ENCODE data around the gene LSS. TPM values are rescaled to one million over a fixed set of nuclear protein-coding genes. Genes with fewer than 3 reads are reported as not detected.

The LSS gene
- total and polyA plus RNA-seq, 2 experiments from 2014 or later, result 55.0 to 237 TPM

- H3K27me3 ChIP-seq (ENCODE audit: insufficient read depth), result no peaks in the 10 kb centered on the region
- H3K27me3 Mint-ChIP-seq (ENCODE audit: insufficient read depth, low read depth, poor library complexity), result peaks cover 2% of the 10 kb centered on the region
- peaks cover 4% of the 10 kb centered on the region; the same call in 1 of the 2 replicates for H3F3A ChIP-seq (replicated peaks; ENCODE audit: low read depth)
- H3K4me1 ChIP-seq (ENCODE audit: insufficient read depth), result no peaks in the 10 kb centered on the region
- no peak overlapping the region for H3K4me3 Mint-ChIP-seq
- H3K9me3 Mint-ChIP-seq, result no peaks in the 10 kb centered on the region; the same call in 2 of the 3 replicates
- H3K27ac ChIP-seq (ENCODE audit: low read depth), result 0 out of 2 replicates have a peak overlapping the region, but pooled peaks have one; percentile 26
- H3K4me2 ChIP-seq, result no peak overlapping the region
- no peaks in the 10 kb centered on the region for H3K9me2 ChIP-seq (ENCODE audit: insufficient read depth)
- DNase-seq (ENCODE audit: low spot score) (peak; percentile 21), ATAC-seq (no peak)
- no peak overlapping the region; the same call in 1 of the 2 replicates for H3K27ac Mint-ChIP-seq
- H3K4me1 Mint-ChIP-seq, result no peaks in the 10 kb centered on the region
- peaks cover 90% of the 10 kb centered on the region for H3K36me3 Mint-ChIP-seq (ENCODE audit: low read depth)
- TF ChIP-seq NANOG (IDR thresholded peaks at IDR 0.05; ENCODE audit: borderline replicate concordance), result no peak
- no peak for TF ChIP-seq CREB1 (CRISPR knock-in tag; IDR thresholded peaks at IDR 0.05; ENCODE audit: low read depth)
- TF ChIP-seq STAT1 (IDR thresholded peaks at IDR 0.05; ENCODE audit: unreplicated experiment), result no peak
- peaks cover 53% of the 10 kb centered on the region for H3K36me3 ChIP-seq (ENCODE audit: insufficient read depth)
- H2AFZ ChIP-seq, result no peak overlapping the region
- H4K20me1 ChIP-seq (replicated peaks; ENCODE audit: insufficient read depth), result peaks cover 1% of the 10 kb centered on the region
- H3K79me2 ChIP-seq (replicated peaks; ENCODE audit: insufficient read depth), result no peaks in the 10 kb centered on the region
- H3K4me3 ChIP-seq, result no peak overlapping the region
Observed at GRCh38 chr21:46253610-46254124, 25.1 kb upstream of the LSS start.

- no peaks in the 10 kb centered on the region for H3K27me3 ChIP-seq (ENCODE audit: insufficient read depth)
- no peaks in the 10 kb centered on the region for H3K9me2 ChIP-seq (ENCODE audit: insufficient read depth)
- ATAC-seq, result no peak
- H3K36me3 Mint-ChIP-seq (ENCODE audit: low read depth), result peaks cover 90% of the 10 kb centered on the region
- peaks cover 5% of the 10 kb centered on the region for H4K20me1 ChIP-seq (replicated peaks; ENCODE audit: insufficient read depth)
- peaks cover 2% of the 10 kb centered on the region for H3K27me3 Mint-ChIP-seq (ENCODE audit: insufficient read depth, low read depth, poor library complexity)
- H3F3A ChIP-seq (replicated peaks; ENCODE audit: low read depth), result peaks cover 4% of the 10 kb centered on the region; the same call in 1 of the 2 replicates
- H3K4me1 ChIP-seq (ENCODE audit: insufficient read depth), result no peaks in the 10 kb centered on the region
- no peak overlapping the region for H3K4me3 Mint-ChIP-seq
- H3K4me1 Mint-ChIP-seq, result no peaks in the 10 kb centered on the region
- no peaks in the 10 kb centered on the region; the same call in 2 of the 3 replicates for H3K9me3 Mint-ChIP-seq
- H3K27ac Mint-ChIP-seq, result no peak overlapping the region
- no peak overlapping the region for H3K27ac ChIP-seq (ENCODE audit: low read depth)
- no peak for DNase-seq (ENCODE audit: low spot score)
- H3K4me3 ChIP-seq, result no peak overlapping the region
- no peak overlapping the region for H3K4me2 ChIP-seq
- H2AFZ ChIP-seq, result no peak overlapping the region
- no peaks in the 10 kb centered on the region for H3K79me2 ChIP-seq (replicated peaks; ENCODE audit: insufficient read depth)
- peaks cover 45% of the 10 kb centered on the region for H3K36me3 ChIP-seq (ENCODE audit: insufficient read depth)
- TF ChIP-seq ZNF331 (CRISPR knock-in tag; IDR thresholded peaks at IDR 0.05; ENCODE audit: low read depth) (no peak), REST (IDR thresholded peaks at IDR 0.05; ENCODE audit: unreplicated experiment) (no peak), CTCF (conservative IDR thresholded peaks at IDR 0.05; ENCODE audit: low read depth in 2 of 2) (no peak), JUNB (IDR thresholded peaks at IDR 0.05; ENCODE audit: unreplicated experiment) (no peak), EZH2 (IDR thresholded peaks at IDR 0.05; ENCODE audit: low read depth, unreplicated experiment) (no peak), STAT1 (IDR thresholded peaks at IDR 0.05; ENCODE audit: unreplicated experiment) (no peak), CREB1 (CRISPR knock-in tag; IDR thresholded peaks at IDR 0.05; ENCODE audit: low read depth) (no peak), ETS1 (IDR thresholded peaks at IDR 0.05) (no peak), ZNF114 (CRISPR knock-in tag; IDR thresholded peaks at IDR 0.05) (no peak), NANOG (IDR thresholded peaks at IDR 0.05; ENCODE audit: borderline replicate concordance) (no peak)
Observed at GRCh38 chr21:46252840-46253239, 24.3 kb upstream of the LSS start.
